Lung (tissue), 12 donors: Measurements from ENCODE around the gene CARNS1. TPM values are rescaled to one million over a fixed set of nuclear protein-coding genes. Genes with fewer than 3 reads are reported as not detected.

Experiments used
- ATAC-seq: fragments of 200-7000 bp; cut with Tn5 transposase; one replicate; pipeline ENCODE4 v1.9.1; 2020; ENCODE audit warnings: moderate number of reproducible peaks; ENCODE audit not compliant: insufficient read depth, low FRiP score
- DNase-seq, 3 donors: peaks; one replicate each; pipeline ENCODE4 v3.0.0-alpha.2; 2013 to 2017
- H3K27ac ChIP-seq, 2 donors: one replicate each; pipeline ENCODE4 v1.5.1; 2013; ENCODE audit warnings: mild to moderate bottlenecking in 2 of 2, moderate library complexity in 2 of 2, control low read depth in 1 of 2, inconsistent platforms in 1 of 2, low read depth in 1 of 2, low read length in 1 of 2
- H3K27me3 ChIP-seq, 3 donors: one replicate each; pipeline ENCODE4 v1.5.1; 2013; ENCODE audit warnings: low read length in 2 of 3; ENCODE audit not compliant: control insufficient read depth in 3 of 3, insufficient read depth in 3 of 3
- H3K36me3 ChIP-seq, 4 donors: one replicate each; pipeline ENCODE4 v1.5.1; 2013; ENCODE audit warnings: low read length in 4 of 4, mild to moderate bottlenecking in 1 of 4, moderate library complexity in 1 of 4; ENCODE audit not compliant: control insufficient read depth in 4 of 4, insufficient read depth in 4 of 4
- H3K4me1 ChIP-seq, 5 donors: one replicate each; pipeline ENCODE4 v1.5.1; 2013; ENCODE audit warnings: low read length in 5 of 5, mild to moderate bottlenecking in 2 of 5, moderate library complexity in 1 of 5; ENCODE audit not compliant: control insufficient read depth in 5 of 5, insufficient read depth in 5 of 5
- H3K4me3 ChIP-seq: one replicate; pipeline ENCODE4 v1.5.1; 2013; ENCODE audit warnings: mild to moderate bottlenecking, control low read depth, moderate library complexity
- H3K9ac ChIP-seq, 2 donors: one replicate each; pipeline ENCODE4 v1.5.1; 2013; ENCODE audit warnings: low read length in 2 of 2, control low read depth in 1 of 2; ENCODE audit not compliant: insufficient read depth in 1 of 2
- H3K9me3 ChIP-seq, 4 donors: one replicate each; pipeline ENCODE4 v1.5.1; 2013; ENCODE audit warnings: low read length in 3 of 4, mild to moderate bottlenecking in 1 of 4, moderate library complexity in 1 of 4; ENCODE audit not compliant: control insufficient read depth in 4 of 4, insufficient read depth in 3 of 4
- WGBS, 2 donors: extraction: QIAGEN DNeasy Blood & Tissue Kit; methylation state at CpG; one replicate each; pipeline ENCODE4 v1.1.7; 2013; 5-methylcytosine and 5-hydroxymethylcytosine counted together
- polyA plus RNA-seq, 2 donors: library from polyadenylated mRNA; stranded (reverse); fragments of 200-250 nt; gene quantifications; one replicate each; pipeline ENCODE4 v1.2.1, GENCODE V29; 2013
- total RNA-seq, 2 donors: library from RNA; depleted of rRNA in 1 of 2; stranded (reverse); fragments of >200 nt in 1 of 2; gene quantifications; one replicate each; pipeline ENCODE4 v1.2.1, GENCODE V29; 2014 to 2021
- TF ChIP-seq, protein P1 (sequence below): IDR thresholded peaks from 2 replicates; pipeline ENCODE4 v1.5.1; 2012; ENCODE audit warnings: mild to moderate bottlenecking; ENCODE audit errors: control extremely low read depth, extremely low read depth
- donor health status: control.
- donor health status: control.
- donor health status: Bipolar disorder and iron deficiency.
- donor health status: healthy.
- donor health status: DM: yes; HTN: yes; CAD: no.

The CARNS1 gene
- total and polyA plus RNA-seq, 4 donors = 0.15 to 1.7 (median 1.4) TPM

- WGBS, 2 donors = 81 to 96% methylated on average over 6 of the region's 6 CpGs
- Histone ChIP-seq H3K27me3 (no peaks in the 10 kb centered on the region), H3K9ac (no peak overlapping the region), H3K9me3 (no peaks in the 10 kb centered on the region), H3K36me3 (peaks cover 0 to 5% (median 0%) of the 10 kb centered on the region in 4 donors), H3K4me3 (no peak overlapping the region), H3K27ac (no peak overlapping the region), H3K4me1 (peaks cover 2 to 24% (median 10%) of the 10 kb centered on the region in 5 donors)
- ATAC-seq = no peak
- no peak for DNase-seq
- TF ChIP-seq, protein P1, sequence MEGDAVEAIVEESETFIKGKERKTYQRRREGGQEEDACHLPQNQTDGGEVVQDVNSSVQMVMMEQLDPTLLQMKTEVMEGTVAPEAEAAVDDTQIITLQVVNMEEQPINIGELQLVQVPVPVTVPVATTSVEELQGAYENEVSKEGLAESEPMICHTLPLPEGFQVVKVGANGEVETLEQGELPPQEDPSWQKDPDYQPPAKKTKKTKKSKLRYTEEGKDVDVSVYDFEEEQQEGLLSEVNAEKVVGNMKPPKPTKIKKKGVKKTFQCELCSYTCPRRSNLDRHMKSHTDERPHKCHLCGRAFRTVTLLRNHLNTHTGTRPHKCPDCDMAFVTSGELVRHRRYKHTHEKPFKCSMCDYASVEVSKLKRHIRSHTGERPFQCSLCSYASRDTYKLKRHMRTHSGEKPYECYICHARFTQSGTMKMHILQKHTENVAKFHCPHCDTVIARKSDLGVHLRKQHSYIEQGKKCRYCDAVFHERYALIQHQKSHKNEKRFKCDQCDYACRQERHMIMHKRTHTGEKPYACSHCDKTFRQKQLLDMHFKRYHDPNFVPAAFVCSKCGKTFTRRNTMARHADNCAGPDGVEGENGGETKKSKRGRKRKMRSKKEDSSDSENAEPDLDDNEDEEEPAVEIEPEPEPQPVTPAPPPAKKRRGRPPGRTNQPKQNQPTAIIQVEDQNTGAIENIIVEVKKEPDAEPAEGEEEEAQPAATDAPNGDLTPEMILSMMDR = no peak
Observed at GRCh38 chr11:67405196-67405567, 10.3 kb upstream of the CARNS1 start.

GRCh38 chr11:67405688-67406339 lies 9.7 kb upstream of the CARNS1 start:
- Histone ChIP-seq H3K27ac (no peak overlapping the region), H3K36me3 (no peaks in the 10 kb centered on the region), H3K9me3 (no peaks in the 10 kb centered on the region), H3K27me3 (no peaks in the 10 kb centered on the region), H3K4me1 (peaks cover 0 to 18% (median 8%) of the 10 kb centered on the region in 5 donors), H3K9ac (no peak overlapping the region), H3K4me3 (no peak overlapping the region)
- DNase-seq = no peak
- TF ChIP-seq, protein P1 = no peak
- no peak for ATAC-seq
- WGBS, 2 donors = 87% methylated on average over 9 of the region's 9 CpGs

DNA sequence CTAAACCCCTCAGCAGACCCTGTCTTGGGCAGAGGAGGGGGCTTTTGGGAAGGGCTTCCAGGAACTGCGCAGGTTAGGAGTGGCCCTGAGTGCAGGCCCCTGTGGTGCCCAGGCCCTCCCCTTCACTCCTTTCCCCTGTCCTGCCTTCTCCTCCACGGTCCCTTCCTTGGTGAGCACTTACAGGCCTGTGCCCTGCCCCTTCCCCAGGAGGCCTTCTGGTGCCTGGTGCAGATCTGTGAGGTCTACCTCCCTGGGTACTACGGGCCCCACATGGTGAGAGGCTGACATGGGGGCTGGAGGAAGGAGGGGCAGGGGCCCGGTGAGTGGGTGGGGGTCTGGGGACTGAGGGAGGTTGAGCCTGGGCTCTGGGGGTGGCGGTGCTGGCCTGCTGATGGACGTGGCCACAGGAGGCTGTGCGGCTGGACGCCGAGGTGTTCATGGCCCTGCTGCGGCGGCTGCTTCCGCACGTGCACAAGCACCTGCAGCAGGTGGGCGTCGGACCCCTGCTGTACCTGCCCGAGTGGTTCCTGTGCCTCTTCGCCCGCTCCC lies 9.0 kb upstream of the CARNS1 start:
- no peaks in the 10 kb centered on the region for H3K9me3 ChIP-seq
- DNase-seq (no peak), ATAC-seq (no peak)
- H3K27ac ChIP-seq = no peak overlapping the region
- H3K4me1 ChIP-seq = peaks cover 0 to 16% (median 8%) of the 10 kb centered on the region in 5 donors
- no peak overlapping the region for H3K9ac ChIP-seq
- no peak overlapping the region for H3K4me3 ChIP-seq
- 81 to 91% methylated on average over 18 of the region's 18 CpGs for WGBS, 2 donors
- TF ChIP-seq, protein P1 = no peak
- H3K36me3 ChIP-seq = no peaks in the 10 kb centered on the region
- no peaks in the 10 kb centered on the region for H3K27me3 ChIP-seq
